ENCODE data around the gene PTOV1.

The PTOV1 gene

DNA sequence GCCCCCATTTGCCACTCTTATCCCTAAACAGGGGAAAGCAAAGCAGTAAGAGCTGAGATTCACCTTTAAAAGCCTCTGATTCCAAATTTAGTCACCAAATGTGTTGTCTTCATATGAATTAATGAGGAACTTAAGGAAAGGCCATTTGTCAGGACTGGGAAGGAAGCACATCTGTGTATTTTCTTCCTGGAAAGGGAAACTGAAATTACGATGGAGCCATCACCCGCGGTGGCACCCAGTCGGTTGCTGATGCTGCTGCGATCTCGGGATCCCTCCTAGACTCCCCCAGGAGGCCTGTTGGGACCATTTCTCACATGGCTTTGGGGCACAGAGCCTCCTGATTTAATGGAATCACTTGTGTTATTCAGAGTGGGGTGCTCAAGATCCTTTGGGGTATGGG is 53.2 kb downstream of the PTOV1 start:
- TF ChIP-seq GATA3 (IDR thresholded peaks at IDR 0.05; ENCODE audit: low read depth, low read length): no peak

DNA sequence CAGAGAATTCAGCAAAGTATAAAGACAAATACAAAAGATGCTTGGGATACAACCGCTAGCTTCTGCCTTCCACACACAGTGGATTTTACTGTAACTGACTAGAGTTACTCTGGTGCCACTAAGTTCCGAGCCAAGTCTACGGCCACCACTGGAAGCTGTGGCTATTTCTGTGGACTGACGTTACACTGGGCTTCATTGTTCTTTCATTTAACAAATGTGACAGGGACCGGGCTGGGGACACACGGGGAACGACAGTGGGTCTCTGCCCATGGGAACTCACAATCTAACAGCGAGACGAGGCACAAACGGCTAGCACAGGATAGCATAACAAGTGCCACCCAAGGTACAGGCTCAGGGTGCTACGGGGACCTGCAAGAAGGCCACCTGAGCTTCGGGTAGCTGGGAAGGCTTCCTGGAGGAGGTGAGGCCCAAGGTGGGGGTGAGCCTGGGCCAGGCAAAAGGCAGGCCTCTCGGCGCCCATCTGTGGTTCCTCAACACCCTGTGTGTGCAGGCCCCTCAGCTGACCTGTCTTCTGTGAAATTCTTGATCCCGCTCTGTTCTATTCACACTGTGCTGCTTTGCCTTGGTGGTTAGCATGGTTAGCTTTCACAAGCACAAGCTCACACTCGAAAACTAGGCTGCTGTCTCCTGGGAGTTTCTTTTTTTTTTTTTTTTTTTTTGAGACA is 56.1 kb downstream of the PTOV1 start:
- TF ChIP-seq GATA3 (IDR thresholded peaks at IDR 0.05; ENCODE audit: low read depth, low read length) (no peak), GATA2 (IDR thresholded peaks at IDR 0.05; ENCODE audit: low read depth, low read length) (no peak)

DNA sequence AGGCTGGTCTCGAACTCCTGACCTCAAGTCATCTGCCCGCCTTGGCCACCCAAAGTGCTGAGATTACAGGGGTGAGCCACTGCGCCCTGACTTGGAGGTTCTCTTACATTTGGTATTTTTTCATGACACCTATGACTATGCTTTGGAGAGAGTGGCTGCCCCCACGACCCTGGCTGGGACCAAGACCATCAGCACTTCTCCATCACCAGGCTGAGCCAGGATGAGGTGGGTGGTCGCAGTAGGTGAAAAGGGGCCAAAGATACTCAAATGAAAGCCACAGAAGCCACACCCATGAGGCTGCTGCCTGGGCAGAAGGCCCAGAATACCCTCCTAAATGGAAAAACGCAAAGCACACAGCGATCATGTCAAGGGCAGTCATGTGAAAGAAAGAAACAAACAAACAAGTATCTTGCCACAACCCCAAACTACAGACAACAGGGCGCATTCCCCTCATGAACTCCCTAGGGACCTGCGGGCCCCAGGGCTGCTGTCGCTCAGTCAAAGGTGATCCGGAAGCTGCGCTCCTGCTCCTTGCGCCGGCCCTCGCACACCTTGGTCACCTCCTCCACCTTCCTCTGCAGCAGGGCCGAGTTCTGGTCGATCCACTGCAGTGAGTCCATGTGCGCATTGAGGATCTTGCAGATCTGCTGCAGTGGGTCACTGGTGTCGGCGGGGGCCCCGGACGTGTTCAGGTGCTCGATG is 56.9 kb downstream of the PTOV1 start:
- TF ChIP-seq GATA2 (IDR thresholded peaks at IDR 0.05; ENCODE audit: low read depth, low read length) (no peak), GATA3 (IDR thresholded peaks at IDR 0.05; ENCODE audit: low read depth, low read length) (no peak)

DNA sequence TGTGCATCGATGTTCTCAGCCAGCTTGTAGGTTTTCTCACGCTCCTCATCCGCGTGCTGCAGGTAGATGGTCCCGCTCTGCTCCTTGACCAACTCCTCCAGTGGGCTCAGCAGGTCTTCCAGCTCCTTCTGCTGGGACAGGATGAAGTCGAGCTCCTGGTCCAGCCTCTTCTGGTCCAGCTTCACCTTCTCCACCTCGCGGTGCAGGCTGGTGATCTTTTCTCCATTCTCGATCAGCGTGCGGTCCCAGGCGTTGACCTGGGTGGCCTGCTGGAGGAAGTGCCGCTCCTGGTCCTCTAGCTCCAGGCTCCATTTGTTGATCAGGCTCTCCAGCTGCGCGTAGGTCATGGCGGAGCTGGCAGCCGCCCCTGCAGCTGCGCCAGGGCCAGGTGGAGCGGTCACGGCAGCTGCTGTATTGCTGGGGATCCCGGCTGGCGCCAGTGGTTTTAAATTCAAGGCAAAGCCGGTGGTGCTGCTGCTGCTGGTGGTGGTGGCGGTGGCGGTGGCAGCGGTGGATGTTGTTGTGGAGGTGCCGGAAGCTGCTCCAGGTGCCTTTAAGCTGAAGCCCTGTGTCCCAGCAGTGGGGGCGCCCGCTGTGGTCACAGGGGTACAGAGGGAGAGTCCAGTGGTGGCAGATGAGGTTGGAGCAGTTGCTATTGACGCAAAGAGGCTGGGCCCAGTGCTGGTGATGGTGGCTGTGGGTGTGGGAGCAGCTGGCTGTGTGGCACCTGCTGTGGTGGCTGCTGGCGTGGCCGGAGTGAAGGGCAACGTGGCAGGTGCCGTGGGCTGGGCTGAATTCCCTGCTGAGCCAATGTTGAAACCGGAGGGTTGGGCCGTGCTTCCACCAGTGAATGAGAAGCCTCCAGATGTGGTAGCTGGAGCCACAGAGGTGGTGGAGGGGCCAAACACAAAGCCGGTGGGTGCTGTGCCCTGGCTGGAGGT is 57.8 kb downstream of the PTOV1 start:
- no peak for TF ChIP-seq GATA2 (IDR thresholded peaks at IDR 0.05; ENCODE audit: low read depth, low read length)
- TF ChIP-seq GATA3 (IDR thresholded peaks at IDR 0.05; ENCODE audit: low read depth, low read length): no peak

DNA sequence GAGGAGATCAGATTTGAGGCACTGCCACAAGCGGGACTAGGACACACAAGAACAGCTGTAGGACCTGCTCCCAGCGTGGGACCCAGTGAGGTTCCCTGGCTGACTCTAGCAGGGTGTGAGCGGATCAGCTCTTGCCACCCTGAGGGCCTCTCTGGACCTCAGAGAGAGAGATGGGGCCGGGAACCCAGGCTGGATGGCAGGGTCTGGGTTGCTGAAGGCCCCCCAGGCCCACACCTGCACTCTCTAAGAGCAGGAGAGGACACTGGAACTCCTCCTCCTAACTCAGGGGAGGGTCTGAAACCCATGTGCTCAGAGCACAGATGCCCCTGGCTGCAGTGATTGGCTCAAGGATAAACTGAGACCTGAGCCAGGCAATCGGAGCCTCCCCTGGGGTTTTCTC is 59.2 kb downstream of the PTOV1 start:
- TF ChIP-seq GATA3 (IDR thresholded peaks at IDR 0.05; ENCODE audit: low read depth, low read length): no peak
- TF ChIP-seq GATA2 (IDR thresholded peaks at IDR 0.05; ENCODE audit: low read depth, low read length): no peak

Data from SH-SY5Y (cell line).